Measurements from ENCODE around the gene SAP30L. TPM values are rescaled to one million over a fixed set of nuclear protein-coding genes. Genes with fewer than 3 reads are reported as not detected.

SAP30L gene
- total RNA-seq, 5 donors from 2014 or later (not counting 1 experiment from before 2014, with no cell fraction given) = 32.5 to 48.4 (median 38.1) TPM

DNA sequence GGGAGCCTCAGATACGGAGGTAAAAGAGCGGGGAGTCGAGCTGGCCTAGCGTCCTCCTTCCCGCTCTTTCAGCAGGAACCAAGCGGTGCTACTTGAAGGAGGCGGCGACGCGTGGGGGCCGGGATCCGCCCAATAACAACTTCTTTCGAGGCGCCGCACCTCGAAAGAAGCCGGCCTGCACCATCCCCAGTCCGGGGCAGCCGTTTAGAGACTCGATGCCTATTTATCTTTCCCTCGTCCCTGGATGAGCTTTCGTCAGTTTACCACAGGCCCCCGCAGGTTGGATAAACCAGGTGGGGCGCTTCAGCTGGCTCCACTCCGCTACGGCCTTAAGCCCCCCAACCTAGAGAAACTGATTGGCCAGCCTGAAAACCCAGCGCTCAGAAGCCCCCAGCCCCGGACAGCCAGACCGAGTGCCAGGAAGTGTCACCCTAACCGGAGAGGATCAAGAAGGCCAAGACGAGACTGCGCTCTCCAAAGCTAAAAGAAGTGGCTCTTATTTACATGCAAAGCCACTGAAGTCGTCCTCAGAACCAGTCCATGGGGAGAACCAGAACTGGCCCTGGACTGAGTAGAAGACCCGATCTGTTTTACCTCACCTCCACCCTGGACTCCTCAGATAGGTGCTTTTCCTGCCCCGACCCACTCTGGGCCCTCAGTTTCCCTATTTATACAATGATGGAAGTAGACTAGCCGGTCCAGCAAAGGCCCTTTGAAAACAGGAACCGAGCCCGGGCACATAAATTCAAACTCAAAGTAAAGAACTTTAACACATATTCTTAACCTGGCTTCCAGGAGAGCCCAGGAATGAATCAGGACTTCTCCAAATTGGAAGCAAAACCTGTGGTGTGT, 30.8 kb downstream of the SAP30L start:
- H3K4me3 Mint-ChIP-seq = peak overlapping the region in 2 of 3 donors; percentile 34 to 76
- H3K27ac Mint-ChIP-seq = no peak overlapping the region
- Histone ChIP-seq H3K9me3 (no peaks in the 10 kb centered on the region), H3K36me3 (ENCODE audit: control insufficient read depth in 2 of 2, extremely low read depth in 1 of 2, insufficient read depth in 1 of 2, low read length in 1 of 2) (no peaks in the 10 kb centered on the region), H3K27ac (ENCODE audit: low read length) (no peak overlapping the region), H3K4me3 (ENCODE audit: control insufficient read depth in 1 of 2, extremely low read depth in 1 of 2, low read length in 1 of 2) (peak overlapping the region in 1 of 2 donors; percentile 41), H3K4me1 (ENCODE audit: control insufficient read depth in 1 of 2, extremely low read depth in 1 of 2, insufficient read depth in 2 of 2, low read length in 2 of 2) (peaks cover 23 to 71% of the 10 kb centered on the region in 2 experiments), H3K27me3 (replicated peaks in 1 of 2; ENCODE audit: control insufficient read depth in 2 of 2, extremely low read depth in 1 of 2, insufficient read depth in 2 of 2, low read length in 1 of 2) (peaks cover 41 to 89% of the 10 kb centered on the region in 2 experiments)
- no peaks in the 10 kb centered on the region for H3K9me3 Mint-ChIP-seq
- DNase-seq = no peak
- ChIA-PET CTCF (no interaction called here), POLR2A (no interaction called here)
- peaks cover 79 to 89% of the 10 kb centered on the region in 2 donors for H3K27me3 Mint-ChIP-seq
- ATAC-seq (replicated peaks in 1 of 4) = no peak
- H3K4me1 Mint-ChIP-seq = peaks cover 64 to 68% (median 65%) of the 10 kb centered on the region in 3 donors
- H3K36me3 Mint-ChIP-seq = no peaks in the 10 kb centered on the region
- WGBS (ENCODE audit: insufficient coverage) = 7% methylated on average over 34 of the region's 38 CpGs

DNA sequence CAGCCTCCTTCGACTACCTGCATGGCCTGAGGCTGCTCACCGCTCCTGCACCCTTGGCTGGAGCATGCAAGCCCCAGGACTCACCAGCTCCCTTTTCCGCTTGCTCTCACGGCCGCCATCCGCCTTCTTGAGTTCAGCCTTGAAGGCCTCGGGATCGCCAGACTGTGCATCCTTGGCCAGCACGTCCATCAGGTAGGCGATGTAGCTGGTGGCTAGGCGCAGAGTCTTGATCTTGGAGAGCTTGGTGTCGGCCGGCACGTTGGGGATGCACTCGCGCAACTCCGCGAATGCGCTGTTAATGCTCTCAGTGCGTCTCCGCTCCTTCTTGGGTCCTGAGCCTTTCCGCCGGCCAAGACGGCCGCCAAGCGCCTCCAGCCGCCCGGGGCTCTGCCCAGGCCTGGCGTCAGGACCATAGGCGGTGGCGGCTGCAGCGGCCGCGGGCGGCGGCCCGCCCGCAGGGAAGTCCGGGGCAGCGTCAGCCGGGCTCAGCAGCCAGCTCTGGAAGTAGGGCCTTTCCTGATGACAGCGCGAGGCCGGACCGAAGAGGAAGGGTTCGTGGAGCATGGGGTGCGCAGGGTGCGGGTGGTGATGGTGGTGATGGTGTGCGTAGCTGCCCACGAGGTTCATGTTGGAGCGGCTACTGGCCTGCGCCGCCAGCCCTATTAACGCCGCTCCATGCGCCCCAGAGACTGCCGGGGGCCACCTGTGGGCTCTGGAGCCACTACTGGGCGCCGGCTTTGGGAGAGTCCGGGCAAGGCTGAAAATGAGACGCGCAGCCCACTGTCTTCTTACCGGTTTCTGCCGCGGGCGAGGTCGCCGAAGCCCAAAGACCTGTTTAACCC, 31.8 kb downstream of the SAP30L start:
- POLR2A ChIA-PET = no interaction called here
- CTCF ChIA-PET = interaction anchor here in 1 of 2 donors (0.6 kb wide), 1 partner anchor 408 kb away, joined by 3 read pairs; no protein-coding TSS in a partner anchor
- ATAC-seq (replicated peaks in 1 of 4) (no peak), DNase-seq (no peak)
- H3K36me3 ChIP-seq (ENCODE audit: control insufficient read depth in 2 of 2, extremely low read depth in 1 of 2, insufficient read depth in 1 of 2, low read length in 1 of 2) = no peaks in the 10 kb centered on the region
- peaks cover 43 to 95% of the 10 kb centered on the region in 2 experiments for H3K27me3 ChIP-seq (replicated peaks in 1 of 2; ENCODE audit: control insufficient read depth in 2 of 2, extremely low read depth in 1 of 2, insufficient read depth in 2 of 2, low read length in 1 of 2)
- no peak overlapping the region for H3K4me3 ChIP-seq (ENCODE audit: control insufficient read depth in 1 of 2, extremely low read depth in 1 of 2, low read length in 1 of 2)
- H3K4me3 Mint-ChIP-seq = peak overlapping the region; percentile 21 to 76 (median 48)
- H3K27me3 Mint-ChIP-seq = peaks cover 85 to 92% of the 10 kb centered on the region in 2 donors
- no peak overlapping the region for H3K27ac ChIP-seq (ENCODE audit: low read length)
- peaks cover 65 to 67% (median 66%) of the 10 kb centered on the region in 3 donors for H3K4me1 Mint-ChIP-seq
- H3K9me3 ChIP-seq = no peaks in the 10 kb centered on the region
- 3% methylated on average over 65 of the region's 68 CpGs for WGBS (ENCODE audit: insufficient coverage)
- H3K9me3 Mint-ChIP-seq = no peaks in the 10 kb centered on the region
- peaks cover 23 to 73% of the 10 kb centered on the region in 2 experiments for H3K4me1 ChIP-seq (ENCODE audit: control insufficient read depth in 1 of 2, extremely low read depth in 1 of 2, insufficient read depth in 2 of 2, low read length in 2 of 2)
- H3K27ac Mint-ChIP-seq = no peak overlapping the region
- no peaks in the 10 kb centered on the region for H3K36me3 Mint-ChIP-seq

DNA sequence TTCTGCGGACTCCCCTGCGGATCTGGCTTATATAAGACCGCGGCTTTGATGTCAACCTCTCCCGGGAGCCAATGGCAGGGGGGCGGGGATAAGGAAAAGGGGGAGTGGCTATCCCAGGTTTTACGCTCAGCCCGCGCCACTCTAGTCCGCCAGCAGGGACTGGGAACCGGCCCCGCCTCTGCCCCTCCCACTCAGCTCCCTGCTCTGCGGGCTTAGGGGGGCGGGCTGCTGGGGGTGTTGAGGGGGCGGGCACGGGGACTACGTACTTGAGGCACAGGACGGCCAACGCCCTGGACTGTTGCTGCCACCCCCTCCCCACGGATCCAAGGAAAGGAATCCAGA, 32.4 kb downstream of the SAP30L start, which contains the start of gene HAND1:
Gene HAND1, minus strand, starts transcription at position 4 of the 342 bp plus-strand sequence. CDS start 219 bp downstream, outside the sequence.
- CTCF ChIA-PET = interaction anchor here in 1 of 2 donors (0.6 kb wide), 1 partner anchor 408 kb away, joined by 3 read pairs; no protein-coding TSS in a partner anchor
- H3K4me3 Mint-ChIP-seq = peak within 1 kb of the TSS; percentile 21 to 76 (median 48)
- H3K27ac Mint-ChIP-seq = no peak within 1 kb of the TSS
- POLR2A ChIA-PET = interaction anchor here in 1 of 2 donors (0.7 kb wide), 1 partner anchor 488 kb away, joined by 5 read pairs; no protein-coding TSS in a partner anchor
- no peak within 1 kb of the TSS for H3K27ac ChIP-seq (ENCODE audit: low read length)
- DNase-seq = no peak
- H3K36me3 ChIP-seq (ENCODE audit: control insufficient read depth in 2 of 2, extremely low read depth in 1 of 2, insufficient read depth in 1 of 2, low read length in 1 of 2) = no peaks in the 10 kb centered on the region
- peaks cover 23 to 69% of the 10 kb centered on the region in 2 experiments for H3K4me1 ChIP-seq (ENCODE audit: control insufficient read depth in 1 of 2, extremely low read depth in 1 of 2, insufficient read depth in 2 of 2, low read length in 2 of 2)
- no peak within 1 kb of the TSS for H3K4me3 ChIP-seq (ENCODE audit: control insufficient read depth in 1 of 2, extremely low read depth in 1 of 2, low read length in 1 of 2)
- H3K9me3 Mint-ChIP-seq = no peaks in the 10 kb centered on the region
- no peaks in the 10 kb centered on the region for H3K9me3 ChIP-seq
- 0% methylated on average over 1 of the region's 20 CpGs for WGBS (ENCODE audit: insufficient coverage)
- H3K27me3 Mint-ChIP-seq = peaks cover 85 to 92% of the 10 kb centered on the region in 2 donors
- H3K27me3 ChIP-seq (replicated peaks in 1 of 2; ENCODE audit: control insufficient read depth in 2 of 2, extremely low read depth in 1 of 2, insufficient read depth in 2 of 2, low read length in 1 of 2) = peaks cover 39 to 95% of the 10 kb centered on the region in 2 experiments
- H3K36me3 Mint-ChIP-seq = no peaks in the 10 kb centered on the region
- peaks cover 65 to 69% (median 67%) of the 10 kb centered on the region in 3 donors for H3K4me1 Mint-ChIP-seq
- no peak for ATAC-seq (replicated peaks in 1 of 4)

DNA sequence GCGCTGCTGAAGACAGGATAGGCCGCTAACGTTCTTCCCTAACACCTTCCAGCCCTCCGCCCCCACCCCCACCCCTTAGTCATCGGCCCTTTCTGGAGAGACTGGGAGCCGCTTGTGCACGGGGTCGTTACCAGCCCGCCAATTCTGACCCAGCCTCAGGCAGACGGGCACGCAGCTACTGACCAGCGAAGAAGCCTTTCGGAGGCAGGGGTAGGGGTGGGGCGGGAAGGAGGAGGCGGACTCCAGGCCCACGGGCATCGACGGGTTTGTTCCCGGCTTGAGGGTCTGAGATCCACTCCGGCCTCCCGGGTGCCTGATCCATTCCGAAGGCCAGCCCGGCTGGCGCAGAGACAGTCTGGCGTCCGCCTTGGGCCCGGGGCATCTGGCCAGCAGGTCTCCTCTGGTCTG, 33.0 kb downstream of the SAP30L start:
- peaks cover 64 to 67% (median 66%) of the 10 kb centered on the region in 3 donors for H3K4me1 Mint-ChIP-seq
- Histone ChIP-seq H3K4me1 (ENCODE audit: control insufficient read depth in 1 of 2, extremely low read depth in 1 of 2, insufficient read depth in 2 of 2, low read length in 2 of 2) (peaks cover 20 to 66% of the 10 kb centered on the region in 2 experiments), H3K9me3 (no peaks in the 10 kb centered on the region), H3K4me3 (ENCODE audit: control insufficient read depth in 1 of 2, extremely low read depth in 1 of 2, low read length in 1 of 2) (no peak overlapping the region), H3K36me3 (ENCODE audit: control insufficient read depth in 2 of 2, extremely low read depth in 1 of 2, insufficient read depth in 1 of 2, low read length in 1 of 2) (no peaks in the 10 kb centered on the region), H3K27me3 (replicated peaks in 1 of 2; ENCODE audit: control insufficient read depth in 2 of 2, extremely low read depth in 1 of 2, insufficient read depth in 2 of 2, low read length in 1 of 2) (peaks cover 41 to 94% of the 10 kb centered on the region in 2 experiments), H3K27ac (ENCODE audit: low read length) (no peak overlapping the region)
- H3K36me3 Mint-ChIP-seq = no peaks in the 10 kb centered on the region
- POLR2A ChIA-PET = interaction anchor here in 1 of 2 donors (0.7 kb wide), 1 partner anchor 489 kb away, joined by 5 read pairs; no protein-coding TSS in a partner anchor
- no peak overlapping the region for H3K27ac Mint-ChIP-seq
- H3K4me3 Mint-ChIP-seq = peak overlapping the region in 1 of 3 donors; percentile 63
- DNase-seq (no peak), ATAC-seq (replicated peaks in 1 of 4) (no peak)
- 9% methylated on average over 23 of the region's 27 CpGs for WGBS (ENCODE audit: insufficient coverage)
- H3K9me3 Mint-ChIP-seq = no peaks in the 10 kb centered on the region
- CTCF ChIA-PET = no interaction called here
- H3K27me3 Mint-ChIP-seq = peaks cover 85 to 92% of the 10 kb centered on the region in 2 donors

DNA sequence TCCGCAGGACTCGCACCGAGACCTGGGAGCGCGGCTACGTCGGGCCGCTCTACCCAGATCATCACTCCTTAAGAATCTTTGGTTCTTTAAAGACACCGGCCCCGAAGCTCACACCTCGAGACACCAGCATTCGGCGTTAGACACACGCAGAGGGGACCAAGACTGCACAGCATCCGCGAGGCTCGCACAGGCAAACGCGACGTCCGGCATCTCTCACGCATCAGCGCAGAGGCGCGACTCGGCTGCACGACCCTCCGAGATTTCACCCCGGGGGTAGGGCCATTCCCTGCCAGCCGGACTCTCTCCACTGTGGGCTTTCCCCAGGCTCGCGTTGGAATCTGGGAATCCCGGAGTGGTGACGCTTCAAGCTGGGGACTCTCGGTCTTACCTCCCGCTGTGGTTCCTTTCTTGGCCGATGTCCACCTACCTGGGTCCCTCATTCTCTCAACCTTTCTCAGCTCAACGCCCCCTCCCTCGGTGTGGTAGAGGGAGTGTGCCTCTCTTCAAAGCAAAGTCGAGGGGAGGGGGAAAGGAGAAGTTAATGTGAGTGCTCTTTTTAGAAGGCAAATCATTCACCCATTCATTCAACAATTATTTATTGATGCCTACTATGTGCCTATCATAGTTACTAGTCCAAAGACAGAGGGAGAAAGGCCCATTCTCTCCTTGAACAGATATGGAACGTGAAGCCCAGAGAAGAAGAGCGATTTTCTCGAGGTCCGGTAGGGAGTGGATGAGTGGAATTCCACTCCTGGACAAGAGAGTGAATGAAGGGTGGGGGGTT, 33.6 kb downstream of the SAP30L start:
- H3K27me3 Mint-ChIP-seq = peaks cover 85 to 92% of the 10 kb centered on the region in 2 donors
- no peak for DNase-seq
- Histone ChIP-seq H3K9me3 (no peaks in the 10 kb centered on the region), H3K27ac (ENCODE audit: low read length) (no peak overlapping the region), H3K27me3 (replicated peaks in 1 of 2; ENCODE audit: control insufficient read depth in 2 of 2, extremely low read depth in 1 of 2, insufficient read depth in 2 of 2, low read length in 1 of 2) (peaks cover 46 to 94% of the 10 kb centered on the region in 2 experiments), H3K36me3 (ENCODE audit: control insufficient read depth in 2 of 2, extremely low read depth in 1 of 2, insufficient read depth in 1 of 2, low read length in 1 of 2) (no peaks in the 10 kb centered on the region), H3K4me1 (ENCODE audit: control insufficient read depth in 1 of 2, extremely low read depth in 1 of 2, insufficient read depth in 2 of 2, low read length in 2 of 2) (peaks cover 20 to 64% of the 10 kb centered on the region in 2 experiments), H3K4me3 (ENCODE audit: control insufficient read depth in 1 of 2, extremely low read depth in 1 of 2, low read length in 1 of 2) (no peak overlapping the region)
- peaks cover 64 to 67% (median 64%) of the 10 kb centered on the region in 3 donors for H3K4me1 Mint-ChIP-seq
- ChIA-PET POLR2A (no interaction called here), CTCF (no interaction called here)
- peak overlapping the region; percentile 40 to 63 (median 49) for H3K4me3 Mint-ChIP-seq
- no peaks in the 10 kb centered on the region for H3K9me3 Mint-ChIP-seq
- ATAC-seq (replicated peaks in 1 of 4) = no peak
- H3K27ac Mint-ChIP-seq = no peak overlapping the region
- WGBS (ENCODE audit: insufficient coverage) = 6% methylated on average over 37 of the region's 44 CpGs
- no peaks in the 10 kb centered on the region for H3K36me3 Mint-ChIP-seq
